Glomerular visceral epithelial cell (primary cell): Measurements from ENCODE around the gene STK32B.
"Not testable (repeated sequence)": the region's sequence is repeated elsewhere in the genome, so short reads cannot be mapped to it uniquely, and the experiment has no call there.

ENCODE experiments used
- DNase-seq: peaks from one replicate; pipeline ENCODE4 v3.0.0-alpha.2; 2016; ENCODE audit errors: extremely low spot score

STK32B gene

DNA sequence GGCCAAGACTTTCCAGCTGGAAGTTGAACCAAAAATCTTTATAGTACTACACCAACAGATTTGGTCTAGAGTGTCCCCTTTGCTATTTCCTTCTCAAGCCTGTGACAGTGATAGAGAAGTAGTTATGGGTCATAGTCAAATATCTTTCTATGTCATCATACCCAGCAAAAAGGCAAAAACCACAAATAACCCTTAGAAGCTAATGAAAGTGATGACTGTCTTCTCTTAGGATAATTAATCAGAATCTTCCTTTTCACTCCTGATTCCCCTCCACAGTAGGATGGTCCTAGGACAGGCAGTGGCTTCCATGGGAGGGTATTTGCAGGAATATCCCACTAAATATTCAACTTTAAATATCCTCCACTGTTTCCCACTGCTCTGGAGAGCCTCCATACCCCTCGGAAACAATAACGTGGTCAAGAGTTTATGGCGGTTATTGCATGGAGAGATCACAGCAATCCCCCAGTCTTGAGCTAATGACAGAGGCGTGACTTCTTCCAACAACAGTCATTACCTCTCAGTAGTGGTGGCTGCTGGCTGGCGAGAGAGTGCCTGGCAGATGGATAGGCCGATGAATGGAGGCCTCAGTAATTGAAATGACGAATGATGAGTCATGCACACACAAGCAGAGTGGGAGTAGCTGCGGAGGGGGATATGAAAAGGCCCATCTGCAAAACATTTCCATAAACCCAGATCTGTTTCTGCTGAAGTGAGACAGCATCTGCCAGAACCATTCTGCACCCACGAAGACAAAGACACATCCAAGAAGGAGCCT, 154.9 kb downstream of the STK32B start:
- DNase-seq, result peak; percentile 74

DNA sequence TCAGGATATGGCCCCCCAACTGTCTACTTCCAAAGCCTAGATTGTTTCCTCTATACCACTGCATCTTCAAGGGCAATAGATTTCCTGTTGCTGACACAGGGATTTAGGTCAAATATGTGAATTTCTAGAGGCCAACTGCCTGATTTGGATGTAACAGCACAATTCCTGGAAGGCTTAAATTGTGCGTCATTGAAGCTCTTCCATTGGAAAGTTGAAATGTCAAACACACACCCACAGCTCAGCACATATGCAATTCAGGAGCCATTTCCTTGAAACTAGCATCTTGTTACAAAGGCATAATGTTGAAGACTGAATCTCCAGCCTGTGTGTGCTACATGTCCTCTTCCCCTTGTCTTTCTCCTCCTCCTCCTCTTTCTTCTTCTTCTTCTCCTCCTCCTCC, 158.6 kb downstream of the STK32B start:
- DNase-seq, result no peak

DNA sequence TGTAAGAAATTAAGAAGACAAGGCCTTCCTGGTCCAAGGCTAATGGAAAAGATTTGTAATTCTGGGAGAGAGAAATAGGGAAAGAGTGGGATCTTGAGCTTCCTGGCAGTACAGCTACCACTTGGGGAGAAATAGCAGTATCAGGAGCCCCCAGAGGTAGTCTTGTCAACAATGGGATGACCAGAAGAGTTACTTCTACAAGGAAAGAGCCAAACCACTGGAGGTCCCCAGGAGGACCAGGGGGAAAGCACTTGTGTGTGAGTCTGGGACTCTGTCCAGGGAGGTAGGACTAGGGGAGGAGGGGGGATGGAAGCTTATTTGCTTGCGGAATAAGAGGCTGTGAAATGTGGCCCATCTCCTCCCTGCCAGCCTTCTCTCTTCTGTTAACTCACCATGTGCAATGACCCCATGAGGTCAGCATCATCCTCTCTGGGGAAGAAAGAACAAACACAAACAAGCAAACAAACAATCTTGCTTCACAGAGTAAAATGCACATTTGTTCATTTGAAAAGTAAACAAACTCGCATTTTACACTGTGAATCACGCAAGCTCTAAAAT, 160.1 kb downstream of the STK32B start:
- no peak for DNase-seq

DNA sequence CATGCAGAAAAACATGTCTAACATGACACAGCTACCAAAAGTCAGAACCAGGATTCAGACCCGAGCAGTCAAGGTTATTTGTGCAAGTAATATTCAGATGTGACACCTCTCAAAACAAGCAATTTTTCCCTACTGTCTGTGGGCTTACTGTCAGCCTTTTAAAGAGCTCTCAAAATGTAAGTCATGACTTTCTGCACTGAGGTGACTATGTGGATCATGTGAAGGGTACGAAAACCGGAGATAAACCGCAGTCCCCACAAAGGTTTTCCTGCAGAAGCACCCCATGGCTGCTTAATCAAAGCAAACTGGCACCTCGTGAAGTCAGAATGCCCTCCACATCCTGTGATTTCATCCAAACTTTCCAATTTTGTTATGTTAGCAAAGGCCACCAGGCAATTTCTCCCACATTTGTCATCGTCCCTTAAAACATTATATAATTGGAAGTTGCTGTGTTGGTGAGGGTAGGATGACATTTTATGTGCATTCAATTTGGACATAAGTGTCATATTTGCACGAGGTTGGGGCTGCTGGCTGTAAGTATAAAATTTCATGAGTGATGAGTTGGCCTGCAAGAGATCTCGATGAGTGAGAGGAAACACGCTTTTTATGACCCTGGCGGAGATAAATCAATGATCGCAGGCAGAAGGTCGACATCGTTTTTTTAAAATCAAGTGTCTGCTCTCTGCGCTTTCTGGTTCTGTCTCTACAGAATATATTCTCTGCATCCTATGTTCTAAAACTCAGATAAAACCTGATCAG, 161.2 kb downstream of the STK32B start:
- DNase-seq, result no peak

DNA sequence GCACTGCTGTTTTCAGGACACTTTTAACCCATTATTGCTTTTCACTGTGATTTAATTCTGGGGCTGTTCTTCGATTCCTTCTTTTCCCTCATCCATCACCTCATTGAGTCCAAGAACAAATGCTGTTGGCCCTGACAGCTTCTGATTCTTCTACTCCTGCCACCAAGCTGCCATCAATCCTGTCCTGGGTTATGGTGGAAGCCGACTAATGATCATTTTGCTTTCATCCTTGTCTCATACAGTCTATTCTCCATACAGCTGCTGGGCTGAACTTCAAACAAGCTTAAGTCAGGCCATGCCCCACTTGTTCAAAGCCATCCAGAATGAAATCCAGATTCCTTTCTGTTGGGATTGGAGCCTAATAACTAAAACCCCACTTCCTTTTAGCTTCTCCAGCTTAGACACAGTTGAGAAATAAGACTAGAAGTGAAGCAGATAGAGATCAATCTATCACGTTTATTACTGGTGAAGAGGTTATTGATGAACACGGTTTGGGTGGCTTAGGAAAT, 161.9 kb downstream of the STK32B start:
- no peak for DNase-seq

DNA sequence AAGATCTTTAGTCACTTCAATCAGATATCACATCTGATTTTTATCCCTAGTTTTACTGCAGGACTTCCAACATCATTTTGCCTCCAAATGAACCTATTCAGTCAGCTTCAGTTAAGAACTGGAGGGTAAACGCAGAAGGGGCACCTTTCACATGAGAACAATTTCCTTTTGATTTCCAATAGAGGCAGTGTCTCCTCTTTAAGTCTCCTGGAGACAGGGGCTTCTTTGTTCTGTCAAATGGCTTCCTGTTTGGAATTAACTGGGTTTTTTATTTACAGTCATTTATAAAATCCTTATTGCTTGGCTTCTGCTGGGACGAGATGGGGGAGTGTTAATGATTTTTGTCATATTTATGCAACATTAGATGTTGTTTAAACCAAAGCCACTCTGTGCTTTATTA, 164.0 kb downstream of the STK32B start:
- DNase-seq, result no peak

DNA sequence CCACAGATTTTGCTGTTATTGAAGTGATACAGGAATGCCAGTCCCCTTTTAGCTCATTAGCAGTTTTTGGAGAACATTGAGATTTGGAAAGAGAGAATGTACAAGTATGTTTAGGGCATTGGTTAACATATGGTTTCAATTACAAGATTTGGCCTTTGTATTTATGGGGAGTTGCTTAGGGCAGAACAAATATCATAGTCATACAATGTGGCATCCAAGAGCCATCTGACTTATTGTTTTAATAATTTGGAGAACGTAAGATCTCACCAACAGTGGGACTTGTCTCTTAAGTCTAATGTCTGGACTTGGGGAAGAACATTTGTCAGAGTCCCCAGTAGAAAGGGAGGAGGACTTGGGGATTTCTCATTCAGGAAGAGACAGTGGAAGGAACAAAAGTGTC, 166.1 kb downstream of the STK32B start:
- DNase-seq, result no peak

DNA sequence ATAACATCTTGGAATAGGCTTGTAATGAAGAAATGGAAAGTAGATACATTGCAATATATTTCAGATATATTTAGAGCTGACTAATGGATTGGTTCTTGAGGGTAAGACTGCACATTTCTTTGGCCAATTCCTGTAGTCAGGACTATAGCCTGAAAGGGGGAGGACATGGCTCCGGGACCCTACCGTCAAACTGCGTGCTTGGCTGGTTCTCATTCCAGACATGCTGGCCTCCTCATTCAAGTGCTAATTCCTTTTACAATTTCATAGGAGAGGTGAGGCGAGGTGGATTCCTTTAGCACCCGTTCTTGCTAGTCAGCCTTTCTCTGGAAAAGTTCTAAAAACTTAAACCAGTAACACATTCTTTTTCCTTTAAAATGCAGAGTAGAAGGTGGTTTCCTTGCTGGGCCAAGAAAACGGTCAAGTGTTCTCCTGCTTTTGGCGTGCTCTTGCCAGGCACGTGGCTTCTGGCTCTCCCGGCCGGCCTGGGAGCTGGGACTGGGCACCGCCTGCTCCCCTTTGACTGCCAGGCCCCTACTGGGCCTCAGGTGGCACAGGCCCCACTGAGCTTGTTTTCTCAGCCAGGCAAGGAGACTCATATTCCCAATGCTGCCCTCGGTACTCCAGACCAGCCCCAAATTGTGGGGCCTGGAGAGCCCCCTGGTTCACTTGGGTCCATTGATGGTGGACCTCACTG, 167.2 kb downstream of the STK32B start:
- DNase-seq, result no peak

DNA sequence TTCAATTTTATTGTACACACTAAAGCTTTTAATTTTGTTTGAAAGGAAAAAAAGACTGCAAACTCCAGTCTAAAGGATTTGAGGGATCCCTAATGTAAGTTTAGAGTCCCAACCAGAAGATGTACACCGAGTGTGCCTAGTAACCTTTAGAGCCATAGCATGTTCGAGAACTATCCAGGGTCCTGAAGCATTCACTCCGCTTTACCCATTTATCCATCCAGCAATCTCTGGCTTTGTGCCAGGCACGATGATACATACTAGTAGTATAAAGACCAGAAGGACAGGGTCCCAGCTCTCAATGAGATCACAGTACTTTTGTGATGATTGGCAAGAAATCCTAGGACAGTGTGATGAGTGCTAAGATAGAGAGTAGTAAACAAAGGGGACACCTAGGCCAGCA, 168.7 kb downstream of the STK32B start:
- DNase-seq, result peak; percentile 10

DNA sequence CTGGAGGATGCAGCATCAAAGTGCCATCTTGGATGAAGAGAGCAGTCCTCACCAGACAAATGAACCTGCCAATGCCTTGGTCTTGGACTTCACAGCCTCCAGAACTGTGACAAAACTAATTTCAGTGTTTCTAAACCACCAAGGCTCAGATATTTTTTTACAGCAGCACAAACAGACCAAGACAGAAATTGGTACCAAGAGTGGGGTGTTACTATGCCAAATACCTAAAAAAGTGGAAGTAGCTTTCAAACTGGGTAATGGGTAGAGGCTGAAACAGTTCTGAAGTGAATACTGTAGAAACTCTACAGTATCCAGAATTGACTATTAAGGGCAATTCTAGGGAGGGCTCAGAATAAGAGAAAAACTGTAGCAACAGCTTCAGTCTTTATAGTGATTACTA, 170.8 kb downstream of the STK32B start:
- DNase-seq, result no peak

DNA sequence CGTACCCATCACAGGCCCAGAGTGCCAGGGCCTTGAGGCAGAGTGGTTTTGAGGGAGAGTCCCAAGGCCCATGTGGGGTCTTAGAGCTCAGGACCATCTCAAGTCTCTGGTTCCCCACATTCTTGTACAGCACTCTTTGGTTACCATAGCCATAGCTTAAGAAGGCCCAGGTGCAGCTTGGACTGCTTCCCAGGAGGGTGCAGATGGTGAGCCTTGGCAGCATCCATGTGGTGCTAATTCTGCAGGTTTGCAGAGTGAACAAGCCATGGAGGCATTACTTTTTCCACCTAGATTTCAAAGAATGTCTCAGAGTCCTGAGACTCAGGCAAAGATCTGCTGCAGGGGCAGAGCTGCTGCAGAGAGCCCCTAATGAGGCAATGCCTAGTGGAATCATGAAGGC, 171.7 kb downstream of the STK32B start:
- DNase-seq, result no peak

DNA sequence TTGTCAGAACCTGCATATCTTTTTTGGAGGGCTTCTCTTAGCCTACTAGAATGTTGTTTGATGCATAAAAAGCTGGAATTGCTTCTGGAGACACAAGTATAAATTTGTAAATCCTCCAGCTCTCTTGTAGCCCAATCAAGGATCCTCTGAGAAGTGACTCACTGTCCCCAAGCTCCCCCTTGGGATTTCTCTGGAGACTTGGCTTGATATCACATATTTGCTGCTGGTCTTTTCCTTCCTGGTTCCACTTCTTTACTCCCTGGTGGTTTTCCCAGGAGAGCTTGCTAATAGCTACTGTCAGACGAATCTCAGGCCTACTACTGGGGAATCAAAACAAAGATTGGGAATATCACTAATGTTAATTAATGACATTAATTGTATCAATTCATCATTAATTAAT, 173.1 kb downstream of the STK32B start:
- peak; percentile 15 for DNase-seq

DNA sequence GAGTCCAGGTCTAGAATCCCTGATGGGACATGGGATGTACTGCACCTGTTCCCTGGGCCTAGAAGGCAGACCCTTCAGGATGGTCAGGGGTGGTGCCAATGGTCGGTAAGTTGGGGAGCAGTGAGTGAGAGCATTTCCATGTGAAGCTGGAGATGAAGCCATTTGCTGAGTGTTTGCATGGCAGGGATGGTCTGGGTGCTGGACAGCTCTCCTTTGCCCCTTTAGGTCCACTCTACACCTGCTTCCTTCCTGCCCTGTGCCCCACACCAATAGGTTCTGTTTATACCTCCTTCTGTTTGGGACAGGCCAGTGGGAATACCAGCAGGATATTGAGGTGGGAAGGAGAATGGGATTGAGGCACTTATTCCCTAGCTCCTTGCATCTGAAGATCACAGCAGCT, 181.3 kb downstream of the STK32B start:
- no peak for DNase-seq

DNA sequence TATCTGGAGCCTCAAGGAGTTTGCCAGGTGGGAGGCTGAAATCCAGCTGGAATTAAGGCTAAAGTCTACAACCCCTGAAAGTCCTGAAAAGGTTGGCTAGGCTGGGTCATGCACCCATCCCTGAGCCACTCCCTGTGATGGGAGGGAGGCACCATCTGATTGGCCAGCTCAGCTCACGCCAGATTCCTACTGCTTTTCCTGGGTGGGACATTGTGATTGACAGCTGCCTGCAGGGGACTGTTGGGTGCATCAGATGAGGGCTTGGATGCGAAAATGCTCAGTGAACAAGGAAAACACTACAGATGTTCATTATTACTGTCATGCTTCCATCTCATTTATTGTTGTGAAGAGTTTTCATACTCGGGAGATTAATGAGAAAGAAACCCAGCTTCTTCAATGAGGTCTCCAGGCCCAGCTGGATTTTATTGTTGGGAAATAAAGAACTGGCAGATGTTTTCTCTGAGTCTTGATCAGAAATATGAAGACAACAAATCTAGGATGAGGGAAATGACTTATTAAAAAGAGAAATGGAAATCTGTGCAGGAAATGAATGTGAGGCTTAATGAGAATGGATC, 185.9 kb downstream of the STK32B start:
- DNase-seq, result no peak

DNA sequence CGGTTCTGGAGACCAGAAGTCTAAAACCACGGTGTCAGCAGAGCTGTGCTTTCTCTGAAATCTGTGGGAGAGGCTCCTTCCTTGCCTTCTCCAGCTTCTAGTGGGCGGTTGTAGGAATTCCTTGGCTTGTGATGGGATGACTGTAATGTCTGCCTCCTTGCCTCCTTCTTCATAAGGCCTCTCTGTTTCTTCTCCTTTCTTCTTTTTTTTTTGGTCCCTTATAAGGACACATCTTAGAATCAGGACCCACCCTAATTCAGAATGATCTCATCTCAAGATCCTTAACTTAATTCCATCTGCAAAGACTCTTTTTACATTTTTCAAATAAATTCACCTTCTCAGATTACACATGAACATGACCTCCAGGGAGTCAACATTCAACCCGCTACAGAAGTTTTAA, 186.9 kb downstream of the STK32B start:
- DNase-seq, result no peak

DNA sequence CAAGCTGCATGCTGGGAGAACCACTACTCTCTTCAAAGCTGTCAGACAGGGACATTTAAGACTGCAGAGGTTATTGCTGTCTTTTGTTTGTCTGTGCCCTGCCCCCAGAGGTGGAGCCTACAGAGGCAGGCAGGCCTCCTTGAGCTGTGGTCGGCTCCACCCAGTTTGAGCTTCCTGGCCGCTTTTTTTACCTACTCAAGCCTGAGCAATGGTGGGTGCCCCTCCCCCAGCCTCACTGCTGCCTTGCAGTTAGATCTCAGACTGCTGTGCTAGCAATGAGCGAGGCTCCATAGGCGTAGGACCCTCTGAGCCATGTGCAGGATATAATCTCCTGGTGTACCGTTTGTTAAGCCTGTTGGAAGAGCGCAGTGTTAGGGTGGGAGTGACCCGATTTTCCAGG, 195.8 kb downstream of the STK32B start:
- not testable (repeated sequence) for DNase-seq

DNA sequence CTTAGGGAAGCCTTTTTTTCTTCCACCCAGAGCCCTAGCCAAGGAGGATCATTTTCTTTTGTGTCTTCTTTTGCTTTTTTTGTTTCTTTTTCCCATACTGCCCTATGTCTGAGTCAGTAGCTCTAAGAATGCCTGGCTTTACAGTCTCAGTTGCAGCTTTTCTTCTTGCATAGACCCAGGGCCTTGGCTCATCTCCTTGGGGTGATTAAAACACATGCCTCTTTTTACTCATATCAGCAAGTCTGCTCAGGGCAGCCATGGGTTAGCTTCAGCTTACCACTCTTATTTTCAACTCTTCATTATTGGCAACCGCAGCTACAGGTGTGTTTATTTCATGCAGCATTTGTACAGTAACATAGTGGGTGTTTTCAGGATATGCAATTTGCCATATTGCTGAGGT, 196.5 kb downstream of the STK32B start:
- DNase-seq, result no peak

DNA sequence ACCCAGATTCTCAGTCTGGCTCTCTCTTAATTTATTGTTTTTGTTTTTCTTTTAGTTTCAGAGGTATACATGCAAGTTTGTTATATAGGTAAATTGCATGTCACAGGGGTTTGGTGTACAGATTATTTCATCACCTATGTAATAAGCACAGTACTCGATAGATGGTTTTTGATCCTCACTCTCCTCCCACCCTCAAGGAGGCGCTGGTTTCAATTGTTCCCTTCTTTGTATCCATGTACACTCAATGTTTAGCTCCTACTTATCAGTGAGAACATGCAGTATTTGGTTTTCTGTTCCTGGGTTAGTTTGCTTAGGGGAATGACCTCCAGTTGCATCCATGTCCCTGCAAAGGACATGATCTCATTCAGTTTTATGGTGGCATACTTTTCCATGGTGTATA, 198.4 kb downstream of the STK32B start:
- no peak for DNase-seq

DNA sequence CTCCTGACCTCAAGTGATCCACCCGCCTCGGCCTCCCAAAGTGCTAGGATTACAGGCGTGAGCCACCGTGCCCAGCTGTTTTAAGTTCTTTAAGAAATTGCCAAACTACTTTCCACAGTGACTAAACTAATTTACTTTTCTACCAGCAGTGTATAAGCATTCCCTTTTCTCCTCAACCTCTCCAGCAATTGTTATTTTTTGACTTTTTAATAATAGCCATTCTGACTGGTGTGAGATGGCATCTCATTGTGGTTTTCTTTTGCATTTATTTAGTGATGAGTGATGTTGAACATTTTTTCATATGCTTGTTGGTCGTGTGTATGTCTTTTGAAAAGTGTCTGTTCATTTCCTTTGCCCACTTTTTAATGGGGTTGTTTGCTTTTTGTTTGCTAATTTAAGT, 199.3 kb downstream of the STK32B start:
- not testable (repeated sequence) for DNase-seq

DNA sequence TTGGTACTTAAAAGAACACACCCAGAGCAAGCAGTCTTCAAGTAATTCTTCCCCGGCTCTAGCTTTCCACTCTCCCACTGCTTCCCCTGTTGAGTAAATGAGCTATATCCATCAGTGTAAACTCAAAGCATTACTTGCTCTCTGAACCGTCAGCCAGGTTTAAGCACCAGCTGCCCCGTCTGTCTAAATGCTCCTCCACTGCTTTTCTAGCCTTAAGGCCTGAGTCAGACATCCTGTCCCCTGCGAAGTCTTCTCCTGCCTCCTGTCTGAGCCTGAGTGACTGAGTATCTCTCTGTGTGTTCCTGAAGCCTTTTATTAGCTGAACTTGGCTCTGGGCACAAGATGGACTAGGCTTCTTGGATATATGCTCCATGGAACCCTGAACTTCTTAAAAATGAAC, 205.1 kb downstream of the STK32B start:
- DNase-seq, result no peak

DNA sequence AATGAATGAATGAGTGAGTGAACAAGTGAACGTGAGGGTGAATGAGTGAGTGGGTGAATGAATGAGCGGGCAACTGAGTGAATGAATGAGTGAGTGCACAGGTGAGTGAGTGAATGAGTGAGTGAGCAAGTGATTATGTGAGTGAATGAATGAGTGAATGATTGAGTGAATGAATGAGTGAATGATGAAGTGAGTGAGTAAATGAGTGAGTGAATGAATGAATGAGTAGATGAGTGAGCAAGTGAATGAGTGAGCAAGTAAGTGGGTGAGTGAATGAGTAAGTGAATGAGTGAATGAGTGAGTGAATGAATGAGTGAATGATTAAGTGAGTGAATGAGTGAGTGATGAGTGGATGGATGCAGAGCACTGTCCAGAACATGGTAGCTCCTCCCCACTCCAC, 205.8 kb downstream of the STK32B start:
- DNase-seq, result no peak

DNA sequence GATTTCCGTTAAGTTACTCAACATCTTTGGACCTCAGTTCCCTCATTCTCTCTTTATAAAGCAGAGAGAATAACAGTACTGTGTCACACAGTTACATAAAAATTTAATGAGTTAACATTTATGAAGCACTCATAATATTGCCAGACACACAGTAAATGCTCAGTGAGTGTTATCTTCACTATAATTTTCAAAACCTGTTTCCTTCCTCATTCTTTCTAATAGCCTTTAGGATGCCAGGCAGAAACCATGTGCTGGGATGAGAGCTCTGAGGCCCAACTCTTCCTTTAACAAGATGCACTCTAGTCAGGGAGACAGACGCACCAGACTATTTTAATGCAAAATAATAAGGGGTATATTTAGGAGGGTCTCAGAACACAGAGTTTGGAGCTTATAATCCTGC, 208.2 kb downstream of the STK32B start:
- no peak for DNase-seq
